ENCODE results near the gene ITGAD.

The ITGAD gene

DNA sequence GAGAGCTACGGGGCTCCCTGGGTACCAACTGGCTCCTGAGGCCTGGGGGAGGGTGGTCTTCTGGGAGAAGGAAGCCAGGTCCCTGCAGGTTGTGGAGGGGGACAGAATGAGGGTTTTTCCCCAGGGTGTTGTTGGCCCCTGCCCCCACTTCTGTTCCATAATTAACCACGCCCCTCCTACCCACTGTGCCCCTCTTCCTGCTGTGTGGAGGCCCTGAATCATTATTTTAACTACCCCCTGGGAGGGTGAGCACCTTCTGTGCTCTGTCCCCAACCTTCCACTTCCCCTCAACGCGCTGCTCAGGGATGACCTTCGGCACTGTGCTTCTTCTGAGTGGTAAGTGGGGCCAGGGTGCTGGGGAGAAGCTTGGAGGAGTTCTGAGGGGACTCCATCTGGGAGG lies at the start of gene ITGAD:
Gene ITGAD, plus strand, starts transcription at position 280 of the 400 bp plus-strand sequence. Its CDS starts 26 bp downstream, at position 306.
- TF ChIP-seq, protein P1, sequence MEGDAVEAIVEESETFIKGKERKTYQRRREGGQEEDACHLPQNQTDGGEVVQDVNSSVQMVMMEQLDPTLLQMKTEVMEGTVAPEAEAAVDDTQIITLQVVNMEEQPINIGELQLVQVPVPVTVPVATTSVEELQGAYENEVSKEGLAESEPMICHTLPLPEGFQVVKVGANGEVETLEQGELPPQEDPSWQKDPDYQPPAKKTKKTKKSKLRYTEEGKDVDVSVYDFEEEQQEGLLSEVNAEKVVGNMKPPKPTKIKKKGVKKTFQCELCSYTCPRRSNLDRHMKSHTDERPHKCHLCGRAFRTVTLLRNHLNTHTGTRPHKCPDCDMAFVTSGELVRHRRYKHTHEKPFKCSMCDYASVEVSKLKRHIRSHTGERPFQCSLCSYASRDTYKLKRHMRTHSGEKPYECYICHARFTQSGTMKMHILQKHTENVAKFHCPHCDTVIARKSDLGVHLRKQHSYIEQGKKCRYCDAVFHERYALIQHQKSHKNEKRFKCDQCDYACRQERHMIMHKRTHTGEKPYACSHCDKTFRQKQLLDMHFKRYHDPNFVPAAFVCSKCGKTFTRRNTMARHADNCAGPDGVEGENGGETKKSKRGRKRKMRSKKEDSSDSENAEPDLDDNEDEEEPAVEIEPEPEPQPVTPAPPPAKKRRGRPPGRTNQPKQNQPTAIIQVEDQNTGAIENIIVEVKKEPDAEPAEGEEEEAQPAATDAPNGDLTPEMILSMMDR (IDR thresholded peaks at IDR 0.05; ENCODE audit: low read depth, low read length), result no peak

DNA sequence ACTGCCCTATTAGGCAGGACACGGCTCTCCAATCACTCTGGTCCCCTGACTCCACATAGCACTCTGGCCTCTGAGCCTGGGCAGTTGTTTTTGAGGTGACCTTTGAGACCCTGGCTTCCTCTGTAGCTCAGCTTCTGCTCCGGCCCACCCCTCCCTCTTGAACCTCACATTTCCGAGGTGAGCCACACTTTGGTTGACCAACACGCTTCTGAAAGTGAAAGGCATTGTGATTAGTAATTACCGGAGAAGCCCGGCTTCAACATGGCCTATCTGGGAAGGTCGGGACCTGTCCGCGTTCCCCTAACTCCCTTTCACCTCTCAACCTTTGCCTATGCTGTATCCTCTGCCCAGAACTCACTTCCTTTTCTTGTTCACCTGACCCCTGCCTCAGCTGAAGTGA lies 48.4 kb upstream of the ITGAD start:
- in situ Hi-C loops (cut with HindIII; ENCODE audit: low sequenced_read_pairs), result no loop called here
- TF ChIP-seq, protein P1 (IDR thresholded peaks at IDR 0.05; ENCODE audit: low read depth, low read length), result no peak
- no peak for DNase-seq (ENCODE audit: low read depth, low spot score)
- H3K4me3 ChIP-seq (ENCODE audit: low read depth, low read length), result no peak overlapping the region

More for the DNA sequence above, at the start of gene ITGAD:
- no peak within 1 kb of the TSS for H3K4me3 ChIP-seq (ENCODE audit: low read depth, low read length)
- DNase-seq (ENCODE audit: low read depth, low spot score), result no peak
- in situ Hi-C loops (cut with HindIII; ENCODE audit: low sequenced_read_pairs), result no loop called here

DNA sequence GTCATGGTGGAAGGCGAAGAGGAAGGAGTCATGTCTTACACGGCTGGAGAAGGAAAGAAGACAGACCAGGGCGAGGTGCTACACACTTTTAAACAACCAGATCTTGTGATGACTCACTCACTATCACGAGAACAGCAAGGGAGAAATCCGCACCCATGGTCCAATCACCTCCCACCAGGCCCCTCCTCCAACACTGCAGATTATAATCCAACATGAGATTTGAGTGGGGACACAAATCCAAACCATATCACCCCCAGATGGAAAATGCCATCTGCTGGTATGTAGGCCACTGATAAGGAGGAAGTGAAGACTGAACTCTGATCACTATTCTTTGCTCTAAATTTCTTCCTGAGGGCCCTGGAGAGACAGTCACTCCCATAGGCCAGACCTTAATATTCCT lies 45.7 kb upstream of the ITGAD start:
- no peak for DNase-seq (ENCODE audit: low read depth, low spot score)
- TF ChIP-seq, protein P1 (IDR thresholded peaks at IDR 0.05; ENCODE audit: low read depth, low read length), result no peak
- no peak overlapping the region for H3K4me3 ChIP-seq (ENCODE audit: low read depth, low read length)
- in situ Hi-C loops (cut with HindIII; ENCODE audit: low sequenced_read_pairs), result no loop called here

DNA sequence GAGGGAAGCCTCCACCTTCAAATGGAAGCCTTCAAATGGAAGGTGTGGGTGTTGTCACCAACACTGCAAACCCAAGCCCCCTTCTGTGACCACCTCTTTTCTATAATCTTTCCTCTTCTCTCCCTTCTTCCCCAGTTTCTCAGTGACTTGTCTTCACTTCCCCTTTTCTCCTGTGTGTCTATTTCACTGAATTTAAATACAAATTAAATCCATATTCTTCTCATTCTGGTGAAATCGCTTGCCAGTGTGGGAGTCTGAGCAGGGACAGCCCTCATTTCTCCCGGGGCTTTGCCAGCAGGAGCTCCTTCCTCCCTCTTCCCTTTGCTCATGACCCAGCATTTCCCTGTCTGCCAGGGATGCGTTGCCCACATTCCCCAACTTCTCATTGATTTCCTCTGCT lies 44.6 kb upstream of the ITGAD start:
- TF ChIP-seq, protein P1 (IDR thresholded peaks at IDR 0.05; ENCODE audit: low read depth, low read length), result no peak
- in situ Hi-C loops (cut with HindIII; ENCODE audit: low sequenced_read_pairs), result no loop called here

DNA sequence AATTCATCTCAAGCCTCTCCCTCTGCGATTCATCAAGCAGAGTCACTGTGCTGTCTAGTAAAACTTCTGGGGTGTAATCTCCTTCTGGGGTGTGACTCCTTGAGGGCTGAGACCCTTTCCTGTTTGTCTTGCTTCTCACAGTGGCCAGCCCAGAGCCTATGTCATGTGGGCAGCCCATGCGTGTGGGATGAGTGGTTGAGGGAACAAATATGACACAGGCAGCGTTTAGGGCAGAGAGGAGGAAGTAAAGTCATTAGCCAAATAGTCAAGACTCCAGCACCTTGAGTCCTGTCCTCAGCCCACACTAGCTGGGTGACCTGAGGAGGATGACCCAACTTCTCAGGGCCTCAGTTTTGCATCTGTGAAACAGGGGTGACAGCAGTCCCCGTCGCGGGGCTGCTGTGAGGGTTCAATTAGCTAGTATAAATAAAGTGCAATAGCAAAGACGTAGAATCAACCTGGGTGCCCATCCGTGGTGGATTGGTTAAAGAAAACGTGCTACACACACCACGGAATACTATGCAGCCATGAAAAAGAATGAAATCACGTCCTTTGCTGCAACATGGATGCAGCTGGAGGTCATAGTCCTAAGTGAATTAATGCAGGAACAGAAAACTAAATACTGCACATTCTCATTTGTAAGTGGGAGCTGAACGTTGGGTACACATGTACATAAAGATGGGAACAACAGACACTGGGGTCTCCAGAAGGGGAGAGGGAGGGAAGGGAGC lies 42.7 kb upstream of the ITGAD start:
- H3K4me3 ChIP-seq (ENCODE audit: low read depth, low read length), result no peak overlapping the region
- TF ChIP-seq, protein P1 (IDR thresholded peaks at IDR 0.05; ENCODE audit: low read depth, low read length), result no peak
- in situ Hi-C loops (cut with HindIII; ENCODE audit: low sequenced_read_pairs), result no loop called here
- no peak for DNase-seq (ENCODE audit: low read depth, low spot score)

More for the DNA sequence above, 44.6 kb upstream of the ITGAD start:
- no peak overlapping the region for H3K4me3 ChIP-seq (ENCODE audit: low read depth, low read length)
- no peak for DNase-seq (ENCODE audit: low read depth, low spot score)

DNA sequence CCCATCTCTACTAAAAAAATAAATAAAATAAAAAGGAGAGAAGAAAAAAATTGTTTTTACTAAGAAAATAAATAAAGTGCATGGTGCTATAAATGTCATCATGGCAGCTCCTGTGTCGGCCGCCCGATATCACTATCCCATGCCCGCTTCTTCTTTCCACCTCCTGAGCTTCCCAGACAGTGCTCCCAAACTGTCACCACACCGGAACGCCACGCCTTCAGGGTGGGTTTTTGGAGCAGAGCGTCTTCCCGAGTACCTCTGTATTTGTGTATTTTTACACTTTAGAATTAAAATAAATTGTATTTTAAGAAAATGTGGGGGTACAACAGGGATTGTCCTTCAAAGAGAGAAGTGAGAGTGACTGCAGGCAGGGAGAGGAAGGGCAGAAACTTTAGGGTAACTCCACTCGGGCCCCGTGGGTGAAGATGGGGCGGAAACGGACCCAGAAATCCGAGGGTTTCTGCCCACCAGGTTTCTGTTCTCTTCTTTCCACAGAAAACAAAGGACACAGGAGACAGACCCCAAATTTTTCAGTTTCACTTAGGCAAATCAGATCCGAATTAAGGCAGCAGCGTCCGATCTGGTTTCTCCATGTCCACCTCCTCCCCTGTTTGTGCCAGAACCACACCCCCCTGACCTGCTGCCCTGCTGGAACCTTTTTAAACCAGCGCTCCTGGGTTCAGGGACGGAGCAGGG lies 41.7 kb upstream of the ITGAD start:
- no peak overlapping the region for H3K4me3 ChIP-seq (ENCODE audit: low read depth, low read length)
- no peak for DNase-seq (ENCODE audit: low read depth, low spot score)

More for the DNA sequence above, 41.7 kb upstream of the ITGAD start:
- in situ Hi-C loops (cut with HindIII; ENCODE audit: low sequenced_read_pairs), result no loop called here
- TF ChIP-seq, protein P1 (IDR thresholded peaks at IDR 0.05; ENCODE audit: low read depth, low read length), result no peak
